ENCODE results near the gene NOM1. TPM values are rescaled to one million over a fixed set of nuclear protein-coding genes. Genes with fewer than 3 reads are reported as not detected.

NOM1 gene
- polyA plus RNA-seq, 3 donors from 2014 or later, result 0.36 to 7.2 (median 3.0) TPM

DNA sequence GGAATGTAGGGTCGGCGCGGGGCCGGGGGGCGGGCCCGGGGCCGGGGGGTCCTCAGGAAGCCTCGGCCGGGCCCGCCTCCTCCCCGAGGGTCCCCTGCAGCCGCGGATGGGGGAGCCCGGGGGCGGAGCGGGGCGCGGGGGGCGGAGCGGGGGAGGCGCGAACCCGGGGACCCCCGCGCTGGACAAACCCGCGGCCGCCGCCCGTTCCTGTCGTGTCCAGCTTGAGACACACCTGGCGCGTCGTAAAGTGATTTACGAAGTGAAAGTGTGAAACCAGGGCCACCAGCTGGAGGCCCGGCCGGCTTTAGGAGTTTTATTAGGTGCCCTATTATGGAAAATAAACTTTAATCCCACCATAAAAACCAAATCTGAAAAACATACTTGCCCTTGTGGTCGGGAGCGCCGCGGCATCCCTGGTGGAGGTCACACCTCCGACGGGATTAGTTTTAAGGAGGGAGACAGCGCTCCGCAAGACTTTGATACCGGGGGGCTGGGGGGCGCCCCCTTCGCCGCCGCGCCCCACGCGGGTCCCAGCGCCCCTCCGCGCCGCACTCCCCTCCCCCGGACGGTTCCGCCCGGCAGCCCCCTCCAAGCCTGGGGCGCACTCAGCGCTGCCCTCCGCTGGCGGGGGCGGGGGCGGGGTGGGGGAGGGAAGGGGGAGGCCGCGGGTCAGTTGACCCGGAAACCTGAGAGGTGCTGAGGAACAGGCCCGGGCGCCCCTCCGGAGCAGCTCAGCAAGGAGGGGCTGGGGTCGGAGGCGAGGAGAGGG, 50.6 kb downstream of the NOM1 start:
- Mint-ChIP-seq H3K9me3 (peaks cover 0 to 2% (median 0%) of the 10 kb centered on the region in 6 donors), H3K36me3 (no peaks in the 10 kb centered on the region), H3K27ac (no peak overlapping the region), H3K4me3 (peak overlapping the region; percentile 67 to 77 (median 70)), H3K27me3 (ENCODE audit: low read depth in 3 of 3) (peaks cover 10 to 45% (median 36%) of the 10 kb centered on the region in 3 donors), H3K4me1 (peaks cover 13 to 25% of the 10 kb centered on the region in 2 donors)
- DNase-seq, result no peak

DNA sequence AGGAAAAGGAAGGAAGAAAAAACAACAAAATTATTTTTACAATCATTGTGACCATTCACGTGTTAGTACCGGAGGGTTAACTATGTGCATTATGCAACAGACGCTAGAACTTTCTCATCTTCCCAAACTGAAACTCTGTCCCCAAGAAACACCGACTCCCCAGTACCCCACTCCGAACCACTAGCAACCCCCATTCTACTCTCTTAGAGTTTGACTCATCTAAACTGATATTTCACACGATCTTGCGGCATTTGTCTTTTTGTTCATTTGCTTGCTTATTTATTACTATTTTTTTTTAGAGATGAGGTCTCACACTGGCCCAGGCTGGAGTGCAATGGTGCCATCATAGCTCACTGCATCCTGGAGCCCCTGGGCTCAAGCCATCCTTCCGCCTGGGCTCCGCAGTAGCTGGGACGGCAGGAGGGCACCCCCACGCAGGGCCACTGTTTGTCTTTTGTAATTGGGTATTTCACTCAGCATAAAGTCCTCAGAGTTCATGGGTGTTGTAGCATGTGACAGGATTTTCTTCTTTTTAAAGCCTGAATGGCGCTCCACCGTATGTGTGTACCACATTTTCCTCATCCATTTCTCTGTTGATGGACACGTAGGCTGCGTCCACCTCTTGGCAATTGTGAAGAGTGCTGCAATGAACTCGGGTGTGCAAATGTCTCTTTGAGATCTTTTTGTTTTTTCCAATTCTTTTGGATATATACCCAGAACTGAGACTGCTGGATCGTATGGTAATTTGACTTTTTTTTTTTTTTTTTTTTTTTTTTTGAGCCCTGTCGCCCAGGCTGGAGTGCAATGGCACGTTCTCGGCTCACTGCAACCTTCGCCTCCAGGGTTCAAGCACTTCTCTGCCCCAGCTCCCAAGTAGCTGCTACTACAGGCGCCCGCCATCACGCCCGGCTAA, 51.5 kb downstream of the NOM1 start:
- Mint-ChIP-seq H3K4me3 (peak overlapping the region; percentile 64 to 76 (median 70)), H3K9me3 (peaks cover 0 to 2% (median 0%) of the 10 kb centered on the region in 6 donors), H3K27me3 (ENCODE audit: low read depth in 3 of 3) (peaks cover 10 to 45% (median 36%) of the 10 kb centered on the region in 3 donors), H3K36me3 (no peaks in the 10 kb centered on the region), H3K27ac (no peak overlapping the region), H3K4me1 (peaks cover 13 to 25% of the 10 kb centered on the region in 2 donors)
- DNase-seq, result no peak

DNA sequence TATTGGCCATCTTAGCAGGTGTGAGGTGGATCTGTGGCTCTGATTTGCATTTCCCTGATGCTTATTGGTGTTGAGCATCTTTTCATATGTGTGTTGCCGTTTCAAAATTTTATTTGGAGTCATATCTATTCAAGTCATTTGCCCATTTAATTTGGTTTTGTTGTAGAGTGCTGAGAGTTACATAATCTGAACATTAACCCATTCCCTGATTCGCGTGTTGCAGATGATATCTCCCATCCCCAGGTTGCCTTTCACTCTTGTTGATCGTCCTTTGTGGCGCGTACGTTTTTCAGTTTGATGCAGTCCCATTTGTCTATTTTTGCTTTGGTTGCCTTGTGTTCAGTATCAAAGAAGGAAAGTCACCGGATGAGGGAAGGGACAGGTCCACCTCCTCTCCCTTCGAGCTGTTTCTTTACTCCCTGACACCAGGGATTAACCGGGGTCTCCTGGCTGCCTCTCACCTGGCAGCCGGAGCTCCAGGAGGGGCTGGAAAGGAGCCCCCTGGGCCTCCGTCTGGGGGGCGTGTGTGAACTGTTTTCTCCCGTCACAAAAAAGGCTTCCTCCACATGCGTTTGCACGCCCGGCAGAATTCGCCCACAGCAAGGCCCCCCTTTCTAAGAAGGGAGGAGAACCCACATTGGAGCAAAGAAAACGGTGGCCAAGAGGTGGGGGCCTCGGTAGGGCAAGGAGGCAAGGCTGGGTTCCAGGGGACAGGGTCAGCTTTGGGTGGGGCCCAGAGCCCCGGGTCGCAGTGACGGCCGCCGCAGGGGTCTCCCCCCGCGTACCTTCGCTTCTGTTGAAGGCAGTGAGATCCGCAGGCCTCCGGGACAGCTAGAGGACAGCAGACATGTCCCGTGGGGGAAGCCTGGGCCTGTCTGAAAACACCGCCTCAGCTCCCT, 52.7 kb downstream of the NOM1 start:
- H3K36me3 Mint-ChIP-seq, result no peaks in the 10 kb centered on the region
- H3K4me3 Mint-ChIP-seq, result peak overlapping the region in 2 of 5 donors; percentile 31 to 43
- H3K27ac Mint-ChIP-seq, result no peak overlapping the region
- H3K4me1 Mint-ChIP-seq, result peaks cover 13 to 25% of the 10 kb centered on the region in 2 donors
- peaks cover 5 to 44% (median 33%) of the 10 kb centered on the region in 3 donors for H3K27me3 Mint-ChIP-seq (ENCODE audit: low read depth in 3 of 3)
- peaks cover 0 to 2% (median 0%) of the 10 kb centered on the region in 6 donors for H3K9me3 Mint-ChIP-seq
- no peak for DNase-seq

DNA sequence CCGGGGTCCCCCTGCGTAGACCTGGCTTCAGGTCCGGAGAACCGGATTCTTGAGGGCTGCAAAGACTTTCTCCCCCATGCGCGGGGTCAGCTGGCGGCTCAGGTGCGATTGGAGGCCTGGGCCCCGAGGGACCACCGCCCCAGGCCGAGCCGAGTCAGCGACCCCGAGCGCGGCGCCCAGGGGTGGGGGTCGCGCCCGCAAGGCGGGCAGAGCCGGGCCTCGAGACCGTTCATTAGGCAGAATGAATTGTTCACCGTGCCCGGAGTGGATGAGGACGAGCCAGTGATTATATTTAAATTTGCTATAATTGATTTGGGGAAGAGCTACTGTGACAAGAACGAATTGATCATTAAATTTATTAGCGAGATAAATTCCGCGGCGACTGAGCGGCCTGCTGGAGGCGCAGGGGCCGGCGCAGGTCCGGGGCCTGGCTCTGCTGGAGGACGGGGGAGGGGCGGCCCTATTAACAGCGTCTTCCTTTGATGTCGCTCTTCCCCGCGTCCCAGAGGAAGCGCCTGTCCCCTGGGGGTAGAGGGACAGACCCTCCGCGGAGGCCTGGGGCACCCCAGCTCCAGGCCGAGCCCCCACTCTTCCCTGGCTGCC, 53.4 kb downstream of the NOM1 start:
- Mint-ChIP-seq H3K4me1 (peaks cover 13 to 25% of the 10 kb centered on the region in 2 donors), H3K27me3 (ENCODE audit: low read depth in 3 of 3) (peaks cover 5 to 48% (median 39%) of the 10 kb centered on the region in 3 donors), H3K36me3 (no peaks in the 10 kb centered on the region), H3K27ac (no peak overlapping the region), H3K4me3 (no peak overlapping the region), H3K9me3 (peaks cover 0 to 2% (median 0%) of the 10 kb centered on the region in 6 donors)
- DNase-seq, result no peak

DNA sequence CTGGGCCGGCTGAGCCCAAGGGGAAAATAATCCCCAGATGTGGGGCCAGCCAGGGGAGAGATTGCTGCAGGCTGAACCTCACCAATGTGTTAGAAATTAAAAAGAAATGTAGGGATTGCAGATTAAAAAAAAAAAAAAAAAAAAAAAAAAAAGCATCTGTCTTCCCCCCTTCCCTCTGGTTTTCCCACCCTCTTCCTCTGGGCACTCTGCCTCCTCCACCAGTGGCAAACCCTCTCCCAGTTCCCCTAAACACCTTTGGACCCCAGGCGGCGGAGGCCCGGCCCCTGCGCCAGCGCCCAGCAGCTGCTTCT, 53.9 kb downstream of the NOM1 start:
- H3K36me3 Mint-ChIP-seq, result no peaks in the 10 kb centered on the region
- DNase-seq, result no peak
- peaks cover 6 to 48% (median 42%) of the 10 kb centered on the region in 3 donors for H3K27me3 Mint-ChIP-seq (ENCODE audit: low read depth in 3 of 3)
- no peak overlapping the region for H3K4me3 Mint-ChIP-seq
- no peak overlapping the region for H3K27ac Mint-ChIP-seq
- peaks cover 13 to 25% of the 10 kb centered on the region in 2 donors for H3K4me1 Mint-ChIP-seq
- peaks cover 0 to 2% (median 0%) of the 10 kb centered on the region in 6 donors for H3K9me3 Mint-ChIP-seq

DNA sequence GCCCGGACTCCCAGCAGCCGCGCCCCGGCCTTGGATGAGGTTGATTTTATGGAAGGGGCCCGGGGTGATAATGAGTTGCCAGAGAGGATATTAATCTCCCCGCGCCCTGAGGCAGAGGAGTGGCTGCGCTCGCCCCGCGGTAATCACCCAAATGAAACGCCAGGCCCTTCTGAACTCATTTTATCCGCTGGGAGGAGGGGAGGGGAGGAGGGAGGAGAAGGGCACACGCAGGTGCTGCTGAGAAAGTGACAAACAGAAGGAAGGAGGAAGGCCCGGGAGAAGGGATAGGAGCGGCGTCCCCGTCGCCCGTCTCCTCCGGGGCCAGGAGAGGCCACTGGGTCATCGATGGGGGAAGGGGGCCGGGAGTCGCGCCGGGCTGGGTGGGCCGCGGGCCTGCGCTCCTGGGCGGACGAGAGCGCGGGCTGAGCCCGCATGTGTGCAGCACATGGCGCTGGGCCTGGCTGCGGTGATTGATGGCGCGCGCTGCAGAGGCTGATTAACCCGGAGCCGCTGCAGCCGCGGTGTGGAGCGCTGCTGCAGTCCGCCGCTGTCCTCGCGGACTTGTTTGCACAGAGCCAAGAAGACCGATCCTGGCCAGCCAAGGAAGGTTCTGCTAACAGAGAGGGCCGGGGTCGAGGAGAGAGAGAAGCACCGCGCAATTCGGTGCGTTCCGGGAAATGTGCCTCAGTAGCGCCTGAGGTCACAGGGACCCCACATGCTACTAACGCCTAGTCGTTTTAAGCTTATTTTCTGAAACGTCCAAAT, 54.4 kb downstream of the NOM1 start:
- Mint-ChIP-seq H3K4me1 (peaks cover 13 to 21% of the 10 kb centered on the region in 2 donors), H3K27me3 (ENCODE audit: low read depth in 3 of 3) (peaks cover 9 to 42% (median 40%) of the 10 kb centered on the region in 3 donors), H3K4me3 (no peak overlapping the region), H3K9me3 (peaks cover 0 to 2% (median 0%) of the 10 kb centered on the region in 6 donors), H3K27ac (no peak overlapping the region), H3K36me3 (no peaks in the 10 kb centered on the region)
- DNase-seq, result no peak

DNA sequence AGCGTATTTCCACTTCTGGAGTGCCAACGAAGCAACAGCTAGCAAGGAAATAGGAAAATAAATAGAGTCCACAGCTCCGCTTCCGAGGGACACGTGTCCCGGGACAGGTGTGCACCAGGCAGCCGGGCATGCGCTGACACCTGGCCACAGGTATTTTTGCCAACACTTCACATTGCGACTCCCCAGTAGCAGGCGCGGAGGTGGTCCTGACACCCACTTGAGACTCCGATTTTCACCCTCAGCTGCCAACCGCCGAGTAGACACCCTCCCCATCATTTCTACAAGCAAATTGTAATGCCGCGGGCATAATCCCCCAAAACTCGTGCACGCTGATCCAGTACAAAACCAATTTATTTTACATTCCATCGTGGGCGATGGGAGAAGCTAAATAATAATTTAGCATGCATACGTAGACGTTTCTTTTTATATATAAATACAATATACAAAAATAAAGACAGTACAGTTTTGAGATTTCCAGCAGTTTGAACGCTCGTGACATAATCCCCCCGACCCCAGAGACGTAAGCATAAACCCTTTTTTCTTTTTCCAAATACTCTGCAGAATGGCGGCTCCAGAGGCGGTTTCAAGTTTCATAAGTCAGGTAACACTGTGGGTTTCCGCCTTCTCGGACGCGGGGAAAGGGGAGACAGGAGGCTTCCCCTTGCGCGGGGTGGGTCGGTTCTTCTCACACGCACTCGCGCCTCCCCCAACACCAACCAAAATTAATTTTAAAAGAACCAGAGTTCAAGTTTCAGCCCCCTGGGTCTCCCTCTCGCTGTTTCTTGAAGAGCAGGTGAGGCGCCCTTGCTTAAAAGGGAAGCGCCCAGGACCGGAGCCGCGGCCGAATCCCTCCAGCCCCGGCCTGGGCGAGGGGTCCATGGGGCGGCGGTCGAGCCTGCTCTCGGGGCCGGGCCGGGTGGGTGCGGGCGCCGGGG, 55.3 kb downstream of the NOM1 start:
- Mint-ChIP-seq H3K4me1 (peaks cover 10 to 15% of the 10 kb centered on the region in 2 donors), H3K9me3 (no peaks in the 10 kb centered on the region), H3K36me3 (no peaks in the 10 kb centered on the region), H3K27me3 (ENCODE audit: low read depth in 3 of 3) (peaks cover 9 to 37% (median 37%) of the 10 kb centered on the region in 3 donors), H3K27ac (no peak overlapping the region), H3K4me3 (no peak overlapping the region)
- no peak for DNase-seq

DNA sequence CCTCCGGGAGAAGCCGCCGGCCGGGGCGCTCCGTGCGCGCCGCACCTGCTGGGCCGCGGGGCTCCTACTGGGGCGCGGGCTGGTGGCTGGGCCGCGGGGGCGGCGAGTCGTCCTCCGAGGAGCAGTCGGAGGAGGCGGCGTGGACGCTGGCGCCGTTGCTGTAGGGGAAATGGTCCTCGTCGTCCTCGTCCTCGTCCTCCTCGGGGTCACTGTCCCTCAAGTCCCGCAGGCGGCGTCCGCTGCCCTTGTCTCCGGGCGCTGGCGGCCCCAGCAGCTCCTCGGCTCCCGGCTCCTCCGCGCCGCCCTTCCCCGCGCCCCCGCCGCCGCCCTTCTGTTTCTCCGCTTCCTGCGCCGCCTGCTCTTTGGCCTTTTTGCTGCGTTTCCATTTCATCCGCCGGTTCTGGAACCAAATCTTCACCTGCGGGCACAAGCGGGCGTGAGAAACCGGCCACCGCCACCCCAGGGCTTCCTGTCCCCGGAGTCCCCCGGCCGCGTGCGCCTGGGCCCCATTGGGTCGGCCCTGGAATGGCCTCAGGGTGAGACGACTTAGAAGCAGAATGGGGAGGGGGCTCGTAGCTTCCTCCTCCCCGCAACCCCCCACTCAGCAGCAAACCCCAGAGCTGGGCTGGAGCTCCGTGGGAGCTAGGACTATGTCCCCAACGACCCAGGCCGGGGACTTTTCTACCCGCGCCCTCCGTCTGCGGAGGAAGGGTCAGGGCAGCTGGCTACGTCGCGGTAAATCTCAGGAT, 56.1 kb downstream of the NOM1 start:
- peaks cover 8 to 13% of the 10 kb centered on the region in 2 donors for H3K4me1 Mint-ChIP-seq
- peaks cover 9 to 36% (median 35%) of the 10 kb centered on the region in 3 donors for H3K27me3 Mint-ChIP-seq (ENCODE audit: low read depth in 3 of 3)
- no peak overlapping the region for H3K4me3 Mint-ChIP-seq
- DNase-seq, result no peak
- no peaks in the 10 kb centered on the region for H3K36me3 Mint-ChIP-seq
- no peak overlapping the region for H3K27ac Mint-ChIP-seq
- no peaks in the 10 kb centered on the region for H3K9me3 Mint-ChIP-seq

DNA sequence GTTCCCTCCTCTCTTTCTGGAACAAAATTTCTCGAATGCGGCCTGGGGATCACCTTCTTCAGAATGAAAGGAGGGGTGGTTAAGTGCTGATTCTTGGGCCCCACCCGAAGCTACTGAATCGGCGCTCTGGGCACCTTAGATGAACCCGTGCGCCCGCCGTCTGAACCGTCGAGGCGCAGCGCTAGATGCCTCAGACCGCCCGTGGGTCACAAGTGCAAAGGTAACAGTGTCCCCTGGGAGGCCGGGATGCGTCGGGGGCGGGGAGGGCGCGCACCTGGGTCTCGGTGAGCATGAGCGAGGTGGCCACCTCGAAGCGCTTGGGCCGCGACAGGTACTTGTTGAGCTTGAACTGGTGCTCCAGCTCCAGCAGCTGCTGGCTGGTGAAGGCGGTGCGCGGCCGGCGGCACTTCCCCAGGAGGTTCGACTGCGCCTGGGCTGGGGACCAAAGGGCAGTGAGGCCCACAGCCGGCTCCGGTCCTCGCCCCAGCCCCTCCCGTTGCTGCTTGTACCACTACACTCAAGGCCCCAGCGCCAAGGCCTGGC, 56.8 kb downstream of the NOM1 start:
- H3K9me3 Mint-ChIP-seq, result no peaks in the 10 kb centered on the region
- no peak overlapping the region for H3K27ac Mint-ChIP-seq
- peaks cover 5 to 7% of the 10 kb centered on the region in 2 donors for H3K4me1 Mint-ChIP-seq
- H3K27me3 Mint-ChIP-seq (ENCODE audit: low read depth in 3 of 3), result peaks cover 9 to 33% (median 29%) of the 10 kb centered on the region in 3 donors
- no peak for DNase-seq
- no peaks in the 10 kb centered on the region for H3K36me3 Mint-ChIP-seq
- H3K4me3 Mint-ChIP-seq, result no peak overlapping the region

DNA sequence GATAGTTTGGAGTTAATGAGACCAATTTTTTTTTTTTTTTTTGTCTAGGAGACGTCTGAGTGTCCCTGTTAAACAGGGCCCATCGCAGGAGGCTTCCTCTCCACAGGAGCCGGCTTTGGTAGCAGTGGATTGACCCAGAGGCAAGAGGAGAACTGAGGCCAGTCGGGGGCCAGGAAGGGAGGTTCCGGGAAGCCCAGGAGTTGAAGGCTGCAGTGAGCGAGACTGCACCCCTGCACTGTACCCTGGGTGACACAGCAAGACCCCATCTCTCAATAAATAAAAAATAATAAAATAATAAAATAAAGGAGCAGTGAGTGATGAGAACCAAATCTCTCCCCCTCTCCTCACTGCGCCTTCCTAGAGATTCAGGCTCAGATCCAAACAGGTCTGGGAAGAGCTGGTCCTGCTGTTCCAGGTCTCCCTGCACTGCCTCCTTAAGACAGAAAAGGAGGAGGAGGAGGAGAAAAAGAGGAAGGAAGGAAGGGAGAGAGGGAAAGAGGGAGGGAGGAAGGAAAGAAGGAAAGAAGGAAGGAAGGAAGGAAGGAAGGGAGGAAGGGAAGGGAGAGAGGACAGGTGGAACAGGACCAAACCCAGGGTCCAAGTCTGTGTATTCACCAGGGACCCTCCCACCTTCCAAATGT, 57.4 kb downstream of the NOM1 start:
- Mint-ChIP-seq H3K27ac (no peak overlapping the region), H3K36me3 (no peaks in the 10 kb centered on the region), H3K9me3 (peaks cover 0 to under 1% (median 0%) of the 10 kb centered on the region in 6 donors), H3K27me3 (ENCODE audit: low read depth in 3 of 3) (peaks cover 8 to 34% (median 23%) of the 10 kb centered on the region in 3 donors), H3K4me1 (peaks cover 4% of the 10 kb centered on the region in 2 donors), H3K4me3 (no peak overlapping the region)
- DNase-seq, result no peak

All from immature natural killer cell (primary cell).